ENCODE results near the gene KIF16B.

KIF16B gene

GRCh38 chr20:16562259-16562658 is 11.0 kb downstream of the KIF16B start:
- no peak overlapping the region for H3K4me2 ChIP-seq (ENCODE audit: insufficient read depth, low read length)
- DNase-seq, result no peak

GRCh38 chr20:16560661-16561060 is 12.6 kb downstream of the KIF16B start:
- DNase-seq (no peak), ATAC-seq (ENCODE audit: insufficient read depth, low read depth) (no peak)
- H4K20me1 ChIP-seq (ENCODE audit: insufficient read depth, low read length), result no peaks in the 10 kb centered on the region
- TF ChIP-seq EZH2 (IDR thresholded peaks at IDR 0.05; ENCODE audit: borderline replicate concordance, low read depth, low read length, severe bottlenecking), result no peak
- no peak for TF ChIP-seq CTCF (IDR thresholded peaks at IDR 0.05; ENCODE audit: borderline replicate concordance, extremely low read depth, low read length, poor library complexity, severe bottlenecking)
- no peak overlapping the region for H3K4me2 ChIP-seq (ENCODE audit: insufficient read depth, low read length)
- H3K4me1 ChIP-seq (ENCODE audit: insufficient read depth, low read length), result no peaks in the 10 kb centered on the region
- H3K79me2 ChIP-seq (ENCODE audit: insufficient read depth, low read length), result no peaks in the 10 kb centered on the region
- H3K9me3 ChIP-seq (ENCODE audit: insufficient read depth, low read length, severe bottlenecking), result no peaks in the 10 kb centered on the region
- H3K27me3 ChIP-seq (ENCODE audit: insufficient read depth, low read length, poor library complexity), result no peaks in the 10 kb centered on the region
- H3K27ac ChIP-seq (ENCODE audit: low read length), result no peak overlapping the region
- H3K4me3 ChIP-seq (ENCODE audit: low read depth in 1 of 2, low read length in 2 of 2), result no peak overlapping the region
- H3K36me3 ChIP-seq (ENCODE audit: insufficient read depth, low read length), result no peaks in the 10 kb centered on the region
- no peak overlapping the region for H2AFZ ChIP-seq (ENCODE audit: low read depth, low read length)
- no peak overlapping the region for H3K9ac ChIP-seq (ENCODE audit: low read depth, low read length)

More at GRCh38 chr20:16562259-16562658, 11.0 kb downstream of the KIF16B start:
- ATAC-seq (ENCODE audit: insufficient read depth, low read depth), result no peak
- TF ChIP-seq EZH2 (IDR thresholded peaks at IDR 0.05; ENCODE audit: borderline replicate concordance, low read depth, low read length, severe bottlenecking) (no peak), CTCF (IDR thresholded peaks at IDR 0.05; ENCODE audit: borderline replicate concordance, extremely low read depth, low read length, poor library complexity, severe bottlenecking) (no peak)
- Histone ChIP-seq H4K20me1 (ENCODE audit: insufficient read depth, low read length) (no peaks in the 10 kb centered on the region), H3K9me3 (ENCODE audit: insufficient read depth, low read length, severe bottlenecking) (no peaks in the 10 kb centered on the region), H3K9ac (ENCODE audit: low read depth, low read length) (no peak overlapping the region), H3K79me2 (ENCODE audit: insufficient read depth, low read length) (no peaks in the 10 kb centered on the region), H3K27ac (ENCODE audit: low read length) (no peak overlapping the region), H2AFZ (ENCODE audit: low read depth, low read length) (no peak overlapping the region), H3K4me1 (ENCODE audit: insufficient read depth, low read length) (no peaks in the 10 kb centered on the region), H3K27me3 (ENCODE audit: insufficient read depth, low read length, poor library complexity) (no peaks in the 10 kb centered on the region), H3K4me3 (ENCODE audit: low read depth in 1 of 2, low read length in 2 of 2) (no peak overlapping the region), H3K36me3 (ENCODE audit: insufficient read depth, low read length) (no peaks in the 10 kb centered on the region)

GRCh38 chr20:16560216-16560615 is 13.0 kb downstream of the KIF16B start:
- no peak for TF ChIP-seq EZH2 (IDR thresholded peaks at IDR 0.05; ENCODE audit: borderline replicate concordance, low read depth, low read length, severe bottlenecking)
- TF ChIP-seq CTCF (IDR thresholded peaks at IDR 0.05; ENCODE audit: borderline replicate concordance, extremely low read depth, low read length, poor library complexity, severe bottlenecking), result no peak
- no peaks in the 10 kb centered on the region for H3K9me3 ChIP-seq (ENCODE audit: insufficient read depth, low read length, severe bottlenecking)
- no peak overlapping the region for H3K27ac ChIP-seq (ENCODE audit: low read length)
- no peak overlapping the region for H3K9ac ChIP-seq (ENCODE audit: low read depth, low read length)
- no peaks in the 10 kb centered on the region for H4K20me1 ChIP-seq (ENCODE audit: insufficient read depth, low read length)
- H3K27me3 ChIP-seq (ENCODE audit: insufficient read depth, low read length, poor library complexity), result no peaks in the 10 kb centered on the region
- no peak for DNase-seq
- no peak overlapping the region for H2AFZ ChIP-seq (ENCODE audit: low read depth, low read length)
- H3K4me1 ChIP-seq (ENCODE audit: insufficient read depth, low read length), result no peaks in the 10 kb centered on the region
- no peak for ATAC-seq (ENCODE audit: insufficient read depth, low read depth)
- H3K4me3 ChIP-seq (ENCODE audit: low read depth in 1 of 2, low read length in 2 of 2), result no peak overlapping the region
- no peaks in the 10 kb centered on the region for H3K79me2 ChIP-seq (ENCODE audit: insufficient read depth, low read length)
- H3K4me2 ChIP-seq (ENCODE audit: insufficient read depth, low read length), result no peak overlapping the region
- H3K36me3 ChIP-seq (ENCODE audit: insufficient read depth, low read length), result no peaks in the 10 kb centered on the region

GRCh38 chr20:16556301-16556700 is 16.9 kb downstream of the KIF16B start:
- H3K9ac ChIP-seq (ENCODE audit: low read depth, low read length), result no peak overlapping the region
- H3K36me3 ChIP-seq (ENCODE audit: insufficient read depth, low read length), result no peaks in the 10 kb centered on the region
- H2AFZ ChIP-seq (ENCODE audit: low read depth, low read length), result no peak overlapping the region
- no peak overlapping the region for H3K4me3 ChIP-seq (ENCODE audit: low read depth in 1 of 2, low read length in 2 of 2)
- DNase-seq (no peak), ATAC-seq (ENCODE audit: insufficient read depth, low read depth) (no peak)
- H3K9me3 ChIP-seq (ENCODE audit: insufficient read depth, low read length, severe bottlenecking), result peaks cover 19% of the 10 kb centered on the region
- no peaks in the 10 kb centered on the region for H3K27me3 ChIP-seq (ENCODE audit: insufficient read depth, low read length, poor library complexity)
- no peaks in the 10 kb centered on the region for H3K79me2 ChIP-seq (ENCODE audit: insufficient read depth, low read length)
- TF ChIP-seq EZH2 (IDR thresholded peaks at IDR 0.05; ENCODE audit: borderline replicate concordance, low read depth, low read length, severe bottlenecking) (no peak), CTCF (IDR thresholded peaks at IDR 0.05; ENCODE audit: borderline replicate concordance, extremely low read depth, low read length, poor library complexity, severe bottlenecking) (no peak)
- H4K20me1 ChIP-seq (ENCODE audit: insufficient read depth, low read length), result no peaks in the 10 kb centered on the region
- no peak overlapping the region for H3K27ac ChIP-seq (ENCODE audit: low read length)
- H3K4me2 ChIP-seq (ENCODE audit: insufficient read depth, low read length), result no peak overlapping the region
- H3K4me1 ChIP-seq (ENCODE audit: insufficient read depth, low read length), result no peaks in the 10 kb centered on the region

Measured in DND-41 (cell line).